Naive thymus-derived CD4-positive, alpha-beta T cell (primary cell): ENCODE data around the gene NPBWR2. TPM values are rescaled to one million over a fixed set of nuclear protein-coding genes. Genes with fewer than 3 reads are reported as not detected.
A peak's percentile ranks its signal among the peaks of the same experiment; 100 is the strongest.
"Not testable (repeated sequence)": the region's sequence is repeated elsewhere in the genome, so short reads cannot be mapped to it uniquely, and the experiment has no call there.

Experiments
- ATAC-seq: fragments of 150-1000 bp; cut with Tn5 transposase; 2 replicates; pipeline ENCODE4 v1.10.0; 2021; ENCODE audit warnings: mild to moderate bottlenecking, moderate library complexity
- CTCF ChIA-PET: fragments of 350-600 bp; sonication (Branson Sonifier 250); formaldehyde crosslinking; loops from one replicate; lab custom pipeline; 2021; ENCODE audit warnings: antibody characterized with exemption; lab: Charles Lee
- POLR2A ChIA-PET: fragments of 350-600 bp; sonication (Branson Sonifier 250); formaldehyde crosslinking; loops from one replicate; lab custom pipeline; 2021; ENCODE audit warnings: antibody characterized with exemption, inconsistent platforms; lab: Charles Lee
- DNase-seq, 9 donors: peaks; one replicate each; pipeline versions ENCODE4 v3.0.0 to v3.0.0-alpha.2; 2020 to 2022; ENCODE audit warnings: mixed read lengths in 1 of 9
- H3K27ac ChIP-seq: one replicate; pipeline ENCODE4 v1.7.0; 2013; ENCODE audit warnings: mild to moderate bottlenecking, low read depth, low read length, moderate library complexity
- H3K27me3 ChIP-seq, 2 donors: one replicate each; pipeline ENCODE4 v1.7.0; 2013; ENCODE audit warnings: low read length in 2 of 2, mild to moderate bottlenecking in 2 of 2, moderate library complexity in 2 of 2; ENCODE audit not compliant: control insufficient read depth in 2 of 2, insufficient read depth in 2 of 2
- H3K36me3 ChIP-seq, 3 experiments: 1 replicate in 2 of 3; 2 replicates in 1 of 3; pipeline ENCODE4 v1.7.0; 2013; ENCODE audit warnings: low read length in 3 of 3, mild to moderate bottlenecking in 3 of 3, moderate library complexity in 1 of 3; ENCODE audit not compliant: insufficient read depth in 3 of 3, control insufficient read depth in 2 of 3
- H3K4me1 ChIP-seq, 2 donors: one replicate each; pipeline ENCODE4 v1.7.0; 2013; ENCODE audit warnings: low read length in 2 of 2, mild to moderate bottlenecking in 2 of 2, moderate library complexity in 1 of 2; ENCODE audit not compliant: control insufficient read depth in 2 of 2, insufficient read depth in 2 of 2
- H3K4me3 ChIP-seq: 2 replicates; pipeline ENCODE4 v1.7.0; 2013; ENCODE audit warnings: mild to moderate bottlenecking, low read length
- H3K9me3 ChIP-seq, 3 experiments: 1 replicate in 2 of 3; 2 replicates in 1 of 3; pipeline ENCODE4 v1.7.0; 2013; ENCODE audit warnings: low read length in 3 of 3; ENCODE audit not compliant: control insufficient read depth in 2 of 3
- H3K27ac Mint-ChIP-seq, 9 donors: one replicate each; pipeline ENCODE4 v1.8.0; 2020 to 2022; ENCODE audit warnings: mixed read lengths in 9 of 9, mild to moderate bottlenecking in 8 of 9, moderate library complexity in 5 of 9, inconsistent platforms in 2 of 9
- H3K27me3 Mint-ChIP-seq, 5 donors: one replicate each; pipeline ENCODE4 v1.8.0; 2021 to 2022; ENCODE audit warnings: mixed read lengths in 5 of 5, mild to moderate bottlenecking in 1 of 5
- H3K36me3 Mint-ChIP-seq, 5 donors: one replicate each; pipeline ENCODE4 v1.8.0; 2020 to 2022; ENCODE audit warnings: mixed read lengths in 5 of 5, mild to moderate bottlenecking in 3 of 5, inconsistent platforms in 1 of 5
- H3K4me1 Mint-ChIP-seq, 7 donors: one replicate each; pipeline ENCODE4 v1.8.0; 2020 to 2022; ENCODE audit warnings: mixed read lengths in 7 of 7, mild to moderate bottlenecking in 3 of 7, inconsistent platforms in 1 of 7
- H3K4me3 Mint-ChIP-seq, 10 donors: one replicate each; pipeline ENCODE4 v1.8.0; 2020 to 2022; ENCODE audit warnings: mild to moderate bottlenecking in 10 of 10, mixed read lengths in 10 of 10, moderate library complexity in 6 of 10, inconsistent platforms in 2 of 10
- H3K9me3 Mint-ChIP-seq, 11 donors: one replicate each; pipeline ENCODE4 v1.8.0; 2020 to 2022; ENCODE audit warnings: mixed read lengths in 11 of 11, mild to moderate bottlenecking in 4 of 11, inconsistent platforms in 1 of 11, moderate library complexity in 1 of 11
- intact Hi-C, 2 donors: fragments of 100-400 bp; cut with micrococcal nuclease; formaldehyde crosslinking; loops; one replicate each; pipeline ENCODE4 v1.15.1; 2023
- polyA plus RNA-seq, 2 donors: library from polyadenylated mRNA; unstranded; fragments of 300-500 nt; fragmentation: Illumina TruSeq; gene quantifications; one replicate each; pipeline ENCODE4 v1.2.3, GENCODE V29; 2021
- total RNA-seq, 6 experiments: library from RNA in 5 of 6; stranded (reverse) in 5 of 6; gene quantifications; 1 replicate in 5 of 6; 2 replicates in 1 of 6; pipeline ENCODE4 v1.2.3 and lab custom pipeline; 2021 to 2026

Gene NPBWR2
- total and polyA plus RNA-seq, 7 experiments from 2014 or later = not detected

DNA sequence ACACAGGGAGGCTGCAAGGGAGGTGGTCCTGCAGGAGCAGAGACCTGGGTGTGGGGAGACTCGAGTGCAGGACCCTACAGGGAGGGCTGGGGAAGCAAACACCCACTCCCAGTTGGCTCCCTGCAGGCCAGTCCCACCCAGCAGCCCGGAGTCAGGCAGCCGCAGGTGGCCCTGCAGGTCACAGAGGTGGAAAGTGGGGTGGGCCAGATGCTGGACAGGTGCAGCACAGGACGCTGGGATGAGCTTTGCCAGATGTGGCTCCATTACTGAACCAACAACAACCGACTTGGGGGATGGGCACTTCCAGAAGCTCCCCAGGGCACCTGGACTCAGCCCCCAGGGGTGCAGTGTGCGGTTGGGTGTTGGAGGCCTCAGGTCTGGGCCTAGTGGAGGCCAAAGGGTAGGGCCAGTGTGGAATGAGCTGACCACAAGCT lies 30.2 kb upstream of the NPBWR2 start:
- ChIA-PET CTCF (no interaction called here), POLR2A (no interaction called here)
- Histone ChIP-seq H3K4me3 (no peak overlapping the region), H3K4me1 (no peaks in the 10 kb centered on the region), H3K36me3 (no peaks in the 10 kb centered on the region), H3K27ac (no peak overlapping the region), H3K9me3 (no peaks in the 10 kb centered on the region), H3K27me3 (no peaks in the 10 kb centered on the region)
- no peaks in the 10 kb centered on the region for H3K9me3 Mint-ChIP-seq
- peaks cover 0 to 5% (median 0%) of the 10 kb centered on the region in 7 donors for H3K4me1 Mint-ChIP-seq
- H3K4me3 Mint-ChIP-seq = no peak overlapping the region
- ATAC-seq = no peak
- intact Hi-C loops = no loop called here
- no peaks in the 10 kb centered on the region for H3K36me3 Mint-ChIP-seq
- DNase-seq = peak in 1 of 9 donors; percentile 19
- no peak overlapping the region for H3K27ac Mint-ChIP-seq
- H3K27me3 Mint-ChIP-seq = peaks cover 0 to 13% (median 4%) of the 10 kb centered on the region in 5 donors

DNA sequence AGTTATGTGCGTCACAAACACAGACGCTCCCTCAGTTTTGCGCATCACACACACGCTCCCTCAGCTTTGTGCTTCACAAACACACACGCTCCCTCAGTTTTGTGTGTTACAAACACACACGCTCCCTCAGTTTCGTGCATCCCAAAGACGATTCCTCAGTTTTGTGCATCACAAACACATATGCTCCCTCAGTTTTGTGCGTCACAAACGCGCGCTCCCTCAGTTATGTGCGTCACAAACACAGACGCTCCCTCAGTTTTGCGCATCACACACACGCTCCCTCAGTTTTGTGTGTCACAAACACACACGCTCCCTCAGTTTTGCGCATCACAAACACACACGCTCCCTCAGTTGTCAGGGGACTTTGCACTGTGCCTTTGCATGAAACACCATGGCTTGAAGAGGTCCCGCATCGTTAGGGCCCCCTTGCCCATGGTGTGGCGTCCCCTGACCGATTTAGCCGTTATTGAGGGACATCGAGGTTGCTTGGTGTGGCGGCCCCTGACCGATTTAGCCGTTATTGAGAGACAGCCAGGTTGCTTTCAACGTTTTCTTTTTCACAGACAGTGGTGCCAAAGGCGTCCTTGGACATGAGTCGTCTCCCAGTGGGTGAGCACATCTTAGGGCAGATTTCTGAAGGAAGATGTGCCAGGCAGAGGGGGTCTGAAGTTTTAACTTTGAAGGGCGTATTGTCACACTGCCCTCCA lies 28.8 kb upstream of the NPBWR2 start:
- intact Hi-C loops = no loop called here
- Histone ChIP-seq H3K9me3 (no peaks in the 10 kb centered on the region), H3K36me3 (no peaks in the 10 kb centered on the region), H3K4me1 (no peaks in the 10 kb centered on the region), H3K27ac (no peak overlapping the region), H3K4me3 (no peak overlapping the region), H3K27me3 (no peaks in the 10 kb centered on the region)
- Mint-ChIP-seq H3K9me3 (no peaks in the 10 kb centered on the region), H3K4me1 (peaks cover 0 to 6% (median 0%) of the 10 kb centered on the region in 7 donors), H3K4me3 (no peak overlapping the region), H3K36me3 (no peaks in the 10 kb centered on the region), H3K27ac (no peak overlapping the region), H3K27me3 (peaks cover 0 to 13% (median 0%) of the 10 kb centered on the region in 5 donors)
- ChIA-PET CTCF (no interaction called here), POLR2A (no interaction called here)
- ATAC-seq (no peak), DNase-seq (no peak)

DNA sequence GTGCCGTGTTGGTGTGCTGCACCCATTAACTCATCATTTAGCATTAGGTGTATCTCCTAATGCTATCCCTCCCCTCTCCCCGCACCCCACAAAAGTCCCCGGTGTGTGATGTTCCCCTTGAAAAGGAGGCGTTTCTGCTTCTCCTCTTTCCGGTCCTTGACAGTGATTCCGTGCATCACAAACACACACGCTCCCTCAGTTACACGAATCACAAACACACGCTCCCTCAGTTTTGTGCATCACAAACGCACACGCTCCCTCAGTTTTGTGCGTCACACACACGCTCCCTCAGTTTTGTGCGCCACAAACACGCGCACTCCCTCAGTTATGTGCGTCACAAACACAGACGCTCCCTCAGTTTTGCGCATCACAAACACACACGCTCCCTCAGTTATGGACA lies 27.4 kb upstream of the NPBWR2 start:
- CTCF ChIA-PET, H3K36me3 ChIP-seq, intact Hi-C loops, ATAC-seq, POLR2A ChIA-PET, H3K27ac ChIP-seq, H3K9me3 Mint-ChIP-seq, H3K4me3 Mint-ChIP-seq, H3K27ac Mint-ChIP-seq, H3K9me3 ChIP-seq, H3K4me3 ChIP-seq, H3K27me3 ChIP-seq, H3K36me3 Mint-ChIP-seq, DNase-seq, H3K4me1 ChIP-seq: not testable (repeated sequence)
- Mint-ChIP-seq H3K4me1 (peaks cover 0 to 11% (median 0%) of the 10 kb centered on the region in 7 donors), H3K27me3 (peaks cover 0 to 16% (median 7%) of the 10 kb centered on the region in 5 donors)

DNA sequence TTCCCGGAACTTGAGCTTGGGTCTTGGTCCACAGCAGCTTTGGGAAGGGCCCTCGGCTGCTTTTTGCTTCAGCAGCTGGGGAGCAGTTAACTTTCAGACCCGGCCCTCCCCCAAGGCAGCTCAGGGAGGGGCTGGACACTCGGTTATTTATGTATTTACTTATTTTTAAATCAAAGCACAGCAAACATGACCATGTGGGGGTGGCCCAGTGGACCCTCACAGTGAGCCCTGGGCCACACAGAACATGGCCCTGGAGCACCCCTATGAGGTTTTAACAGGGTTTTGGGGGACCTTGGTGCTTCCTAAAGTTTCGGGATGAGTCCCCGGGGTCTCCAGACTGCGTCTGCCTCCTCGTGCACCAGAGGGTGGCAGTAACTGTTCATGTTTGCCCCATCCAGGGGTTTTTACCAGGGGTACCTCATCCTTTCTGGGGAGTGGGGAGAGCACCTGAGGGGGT lies 26.6 kb upstream of the NPBWR2 start:
- DNase-seq (no peak), ATAC-seq (no peak)
- CTCF ChIA-PET = no interaction called here
- intact Hi-C loops = no loop called here
- H3K36me3 Mint-ChIP-seq = no peaks in the 10 kb centered on the region
- no peaks in the 10 kb centered on the region for H3K9me3 ChIP-seq
- no peaks in the 10 kb centered on the region for H3K36me3 ChIP-seq
- H3K4me1 Mint-ChIP-seq = peaks cover 0 to 11% (median 0%) of the 10 kb centered on the region in 7 donors
- no peaks in the 10 kb centered on the region for H3K4me1 ChIP-seq
- no peak overlapping the region for H3K4me3 ChIP-seq
- no peaks in the 10 kb centered on the region for H3K27me3 ChIP-seq
- peaks cover 3 to 22% (median 15%) of the 10 kb centered on the region in 5 donors for H3K27me3 Mint-ChIP-seq
- POLR2A ChIA-PET = no interaction called here
- H3K4me3 Mint-ChIP-seq = no peak overlapping the region
- peaks cover 0 to 2% (median 0%) of the 10 kb centered on the region in 11 donors for H3K9me3 Mint-ChIP-seq
- H3K27ac ChIP-seq = no peak overlapping the region
- H3K27ac Mint-ChIP-seq = no peak overlapping the region

DNA sequence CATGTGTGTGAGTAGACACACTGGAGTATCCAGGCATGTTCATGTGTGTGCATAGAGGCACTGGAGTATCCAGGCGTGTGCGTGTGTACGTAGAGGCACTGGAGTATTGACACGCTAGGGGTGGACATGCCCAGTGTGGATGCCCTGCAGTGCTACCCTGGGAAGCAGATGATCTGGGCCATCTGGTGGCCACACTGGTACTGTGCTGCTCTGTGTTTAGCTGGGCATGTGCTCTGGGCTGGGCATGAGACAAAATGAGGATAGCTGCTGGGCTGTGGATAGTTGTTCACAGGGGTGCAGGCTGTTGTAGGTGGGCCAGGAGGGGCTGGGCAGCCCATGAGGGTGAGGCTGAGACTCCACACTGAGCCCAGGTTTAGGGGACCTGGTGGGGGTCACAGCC lies 24.0 kb upstream of the NPBWR2 start:
- peaks cover 0 to 4% (median 0%) of the 10 kb centered on the region in 11 donors for H3K9me3 Mint-ChIP-seq
- no peaks in the 10 kb centered on the region for H3K9me3 ChIP-seq
- POLR2A ChIA-PET = no interaction called here
- H3K27ac ChIP-seq = no peak overlapping the region
- intact Hi-C loops = no loop called here
- no peak overlapping the region for H3K27ac Mint-ChIP-seq
- H3K4me3 Mint-ChIP-seq = no peak overlapping the region
- H3K4me3 ChIP-seq = no peak overlapping the region
- CTCF ChIA-PET = no interaction called here
- ATAC-seq (peak; percentile 37), DNase-seq (no peak)
- no peaks in the 10 kb centered on the region for H3K27me3 ChIP-seq
- peaks cover 9 to 34% (median 24%) of the 10 kb centered on the region in 5 donors for H3K27me3 Mint-ChIP-seq
- H3K4me1 ChIP-seq = no peaks in the 10 kb centered on the region
- H3K36me3 Mint-ChIP-seq = no peaks in the 10 kb centered on the region
- H3K36me3 ChIP-seq = no peaks in the 10 kb centered on the region
- peaks cover 0 to 11% (median 0%) of the 10 kb centered on the region in 7 donors for H3K4me1 Mint-ChIP-seq

DNA sequence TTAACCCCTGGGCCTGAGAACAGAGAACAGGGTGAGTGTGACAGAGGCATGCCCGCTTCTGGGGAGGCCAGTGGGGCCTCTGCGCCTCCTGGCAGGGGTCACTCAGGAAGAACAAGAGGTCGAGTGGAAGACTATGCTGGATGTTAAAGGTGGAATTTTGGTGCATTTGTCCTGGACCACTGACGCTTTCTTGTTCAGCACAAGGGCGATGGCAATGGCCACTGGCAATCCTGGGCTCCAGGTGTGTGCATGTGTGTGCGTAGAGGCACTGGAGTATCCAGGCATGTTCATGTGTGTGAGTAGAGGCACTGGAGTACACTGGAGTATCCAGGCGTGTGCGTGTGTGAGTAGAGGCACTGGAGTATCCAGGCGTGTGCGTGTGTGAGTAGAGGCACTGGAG lies 23.5 kb upstream of the NPBWR2 start:
- intact Hi-C loops = no loop called here
- Histone ChIP-seq H3K27ac (no peak overlapping the region), H3K9me3 (no peaks in the 10 kb centered on the region), H3K4me1 (no peaks in the 10 kb centered on the region), H3K27me3 (no peaks in the 10 kb centered on the region), H3K36me3 (no peaks in the 10 kb centered on the region), H3K4me3 (no peak overlapping the region)
- Mint-ChIP-seq H3K27ac (peak overlapping the region in 1 of 9 donors; percentile 58), H3K9me3 (peaks cover 0 to 4% (median 0%) of the 10 kb centered on the region in 11 donors), H3K36me3 (no peaks in the 10 kb centered on the region), H3K4me3 (no peak overlapping the region), H3K27me3 (peaks cover 9 to 31% (median 24%) of the 10 kb centered on the region in 5 donors), H3K4me1 (peaks cover 0 to 9% (median 0%) of the 10 kb centered on the region in 7 donors)
- CTCF ChIA-PET = no interaction called here
- POLR2A ChIA-PET = no interaction called here
- DNase-seq = no peak
- no peak for ATAC-seq

DNA sequence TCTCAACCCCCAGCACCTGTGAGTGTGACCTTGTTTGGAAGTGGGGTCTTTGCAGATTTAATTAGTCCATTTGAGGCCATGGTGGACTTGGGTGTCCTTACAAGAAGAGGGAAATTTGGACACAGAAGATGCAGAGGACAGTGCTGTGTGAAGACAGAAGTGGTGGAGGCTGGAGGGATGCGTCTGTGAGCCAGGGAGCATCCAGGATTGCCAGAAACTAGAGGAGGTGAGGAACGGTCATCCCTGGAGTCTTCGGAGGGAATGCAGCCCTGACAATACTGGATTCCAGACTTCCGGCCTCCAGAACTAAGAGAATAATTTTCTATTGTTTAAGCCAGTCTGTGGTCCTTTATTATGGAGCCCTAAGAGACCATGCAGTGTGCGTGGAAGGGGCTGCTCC lies 22.9 kb upstream of the NPBWR2 start:
- H3K27ac ChIP-seq = no peak overlapping the region
- no peaks in the 10 kb centered on the region for H3K36me3 ChIP-seq
- no peaks in the 10 kb centered on the region for H3K4me1 ChIP-seq
- CTCF ChIA-PET = no interaction called here
- intact Hi-C loops = no loop called here
- Mint-ChIP-seq H3K27me3 (peaks cover 9 to 27% (median 22%) of the 10 kb centered on the region in 5 donors), H3K9me3 (peaks cover 0 to 4% (median 0%) of the 10 kb centered on the region in 11 donors), H3K4me3 (no peak overlapping the region), H3K4me1 (peaks cover 0 to 6% (median 0%) of the 10 kb centered on the region in 7 donors), H3K36me3 (no peaks in the 10 kb centered on the region), H3K27ac (peak overlapping the region in 1 of 9 donors; percentile 67)
- ATAC-seq (no peak), DNase-seq (no peak)
- POLR2A ChIA-PET = no interaction called here
- H3K4me3 ChIP-seq = no peak overlapping the region
- H3K9me3 ChIP-seq = no peaks in the 10 kb centered on the region
- no peaks in the 10 kb centered on the region for H3K27me3 ChIP-seq
